ENCODE results near the gene C11orf58.

Gene C11orf58

DNA sequence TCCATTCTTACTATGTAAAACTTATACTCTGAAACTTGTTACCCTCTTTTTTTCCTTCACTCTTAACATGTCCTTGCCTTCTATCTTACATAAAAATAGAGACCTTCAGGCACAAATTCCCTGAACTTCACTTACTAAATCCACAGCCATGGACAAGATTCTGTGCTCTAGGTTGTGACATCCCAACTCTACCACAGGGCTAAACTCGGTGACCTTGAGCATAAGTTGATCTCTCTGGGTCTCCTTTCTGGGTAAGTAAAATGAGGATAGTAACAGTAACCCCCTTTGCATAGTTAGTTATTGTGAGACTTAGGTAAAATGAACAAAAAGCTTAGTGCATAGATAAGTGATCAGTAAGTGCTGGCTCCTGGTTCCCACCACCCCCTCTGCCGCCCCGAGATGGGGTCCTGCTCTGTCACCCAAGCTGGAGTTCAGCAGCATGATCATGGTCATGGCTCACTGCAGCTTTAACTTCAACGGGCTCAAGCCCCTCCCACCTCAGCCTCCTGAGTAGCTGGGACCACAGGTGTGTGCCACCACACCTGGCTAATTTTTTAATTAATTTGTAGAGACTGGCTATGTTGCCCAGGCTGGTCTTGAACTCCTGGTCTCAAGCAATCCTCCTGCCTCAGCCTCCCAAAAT, 20.1 kb downstream of the C11orf58 start:
- no peak overlapping the region for H3K27ac ChIP-seq (ENCODE audit: low read depth, low read length)
- no peaks in the 10 kb centered on the region for H3K9me2 ChIP-seq (replicated peaks; ENCODE audit: control insufficient read depth, low read length)
- no peak overlapping the region for H3K4me3 ChIP-seq (ENCODE audit: low read length)
- no peak overlapping the region for H3K4me2 ChIP-seq (ENCODE audit: low read length)
- no peaks in the 10 kb centered on the region for H3K79me2 ChIP-seq (ENCODE audit: control insufficient read depth, low read length)
- no peaks in the 10 kb centered on the region for H4K20me1 ChIP-seq (ENCODE audit: control insufficient read depth, insufficient read depth, low read depth, low read length)
- no peak for TF ChIP-seq EZH2phosphoT487 (IDR thresholded peaks at IDR 0.05; ENCODE audit: borderline replicate concordance, low read length)
- TF ChIP-seq, protein P1, sequence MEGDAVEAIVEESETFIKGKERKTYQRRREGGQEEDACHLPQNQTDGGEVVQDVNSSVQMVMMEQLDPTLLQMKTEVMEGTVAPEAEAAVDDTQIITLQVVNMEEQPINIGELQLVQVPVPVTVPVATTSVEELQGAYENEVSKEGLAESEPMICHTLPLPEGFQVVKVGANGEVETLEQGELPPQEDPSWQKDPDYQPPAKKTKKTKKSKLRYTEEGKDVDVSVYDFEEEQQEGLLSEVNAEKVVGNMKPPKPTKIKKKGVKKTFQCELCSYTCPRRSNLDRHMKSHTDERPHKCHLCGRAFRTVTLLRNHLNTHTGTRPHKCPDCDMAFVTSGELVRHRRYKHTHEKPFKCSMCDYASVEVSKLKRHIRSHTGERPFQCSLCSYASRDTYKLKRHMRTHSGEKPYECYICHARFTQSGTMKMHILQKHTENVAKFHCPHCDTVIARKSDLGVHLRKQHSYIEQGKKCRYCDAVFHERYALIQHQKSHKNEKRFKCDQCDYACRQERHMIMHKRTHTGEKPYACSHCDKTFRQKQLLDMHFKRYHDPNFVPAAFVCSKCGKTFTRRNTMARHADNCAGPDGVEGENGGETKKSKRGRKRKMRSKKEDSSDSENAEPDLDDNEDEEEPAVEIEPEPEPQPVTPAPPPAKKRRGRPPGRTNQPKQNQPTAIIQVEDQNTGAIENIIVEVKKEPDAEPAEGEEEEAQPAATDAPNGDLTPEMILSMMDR (IDR thresholded peaks at IDR 0.05; ENCODE audit: low read depth, low read length, poor library complexity, severe bottlenecking), result no peak
- peaks cover 12% of the 10 kb centered on the region for H3F3A ChIP-seq (ENCODE audit: control insufficient read depth, insufficient read depth)
- H3K9me3 ChIP-seq (ENCODE audit: control insufficient read depth, insufficient read depth, low read length), result no peaks in the 10 kb centered on the region
- H3K36me3 ChIP-seq (ENCODE audit: control insufficient read depth, low read length), result peaks cover 41% of the 10 kb centered on the region
- H3K4me1 ChIP-seq (ENCODE audit: control insufficient read depth, low read length), result peaks cover 21% of the 10 kb centered on the region
- H3K27me3 ChIP-seq (ENCODE audit: control insufficient read depth, low read length), result no peaks in the 10 kb centered on the region

DNA sequence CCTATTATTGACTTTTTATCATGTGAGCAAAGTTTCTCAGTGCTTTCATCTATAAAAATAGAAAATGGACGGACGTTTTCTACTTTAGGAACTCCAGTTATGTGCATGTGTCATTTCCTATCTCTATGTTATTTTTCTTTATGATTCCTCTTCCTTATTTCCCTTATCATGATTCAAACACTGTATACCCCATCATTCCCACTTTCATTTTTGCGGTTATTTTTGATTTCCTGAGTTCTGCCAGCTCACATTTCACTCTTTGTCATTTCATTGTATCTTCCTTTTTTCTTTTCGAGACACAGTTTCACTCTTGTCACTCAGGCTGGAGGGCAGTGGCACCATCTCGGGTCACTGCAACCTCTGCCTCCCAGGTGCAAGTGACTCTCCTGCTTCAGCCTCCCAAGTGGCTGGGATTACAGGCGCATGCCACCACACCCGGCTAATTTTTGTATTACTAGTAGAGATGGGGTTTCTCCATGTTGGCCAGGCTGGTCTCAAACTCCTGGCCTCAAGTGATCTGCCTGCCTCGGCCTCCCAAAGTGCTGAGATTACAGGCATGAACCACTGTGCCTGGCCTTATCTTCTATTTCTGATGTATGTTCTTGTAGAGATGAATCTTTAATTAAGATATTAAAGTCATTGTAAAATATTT, 21.5 kb downstream of the C11orf58 start:
- Histone ChIP-seq H3K27ac (ENCODE audit: low read depth, low read length) (no peak overlapping the region), H3K27me3 (ENCODE audit: control insufficient read depth, low read length) (no peaks in the 10 kb centered on the region), H3F3A (ENCODE audit: control insufficient read depth, insufficient read depth) (peaks cover 12% of the 10 kb centered on the region), H3K79me2 (ENCODE audit: control insufficient read depth, low read length) (no peaks in the 10 kb centered on the region), H3K36me3 (ENCODE audit: control insufficient read depth, low read length) (peaks cover 29% of the 10 kb centered on the region), H3K4me3 (ENCODE audit: low read length) (no peak overlapping the region), H3K4me1 (ENCODE audit: control insufficient read depth, low read length) (peaks cover 21% of the 10 kb centered on the region), H3K4me2 (ENCODE audit: low read length) (no peak overlapping the region), H4K20me1 (ENCODE audit: control insufficient read depth, insufficient read depth, low read depth, low read length) (no peaks in the 10 kb centered on the region), H3K9me2 (replicated peaks; ENCODE audit: control insufficient read depth, low read length) (no peaks in the 10 kb centered on the region), H3K9me3 (ENCODE audit: control insufficient read depth, insufficient read depth, low read length) (no peaks in the 10 kb centered on the region)
- no peak for TF ChIP-seq EZH2phosphoT487 (IDR thresholded peaks at IDR 0.05; ENCODE audit: borderline replicate concordance, low read length)
- TF ChIP-seq, protein P1 (IDR thresholded peaks at IDR 0.05; ENCODE audit: low read depth, low read length, poor library complexity, severe bottlenecking), result no peak

DNA sequence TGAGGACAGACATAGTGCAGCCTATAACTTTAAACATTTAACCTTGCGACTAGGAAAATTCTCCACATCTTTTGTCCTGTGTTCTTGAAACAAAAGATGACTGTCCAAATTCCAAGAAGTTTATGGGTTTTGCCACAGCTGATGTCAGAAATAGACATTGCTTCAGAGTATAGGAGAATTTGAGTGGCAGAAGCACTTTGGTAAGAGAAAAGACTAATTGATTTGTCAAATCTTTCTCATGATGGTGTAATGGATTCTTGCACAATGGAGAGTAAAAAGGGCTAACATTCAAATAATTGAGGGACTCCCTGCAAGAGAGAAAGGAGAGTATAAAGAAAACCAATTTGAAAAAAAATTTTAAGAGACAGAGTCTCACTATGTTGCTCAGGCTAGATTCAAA, 25.3 kb downstream of the C11orf58 start:
- no peaks in the 10 kb centered on the region for H3K9me3 ChIP-seq (ENCODE audit: control insufficient read depth, insufficient read depth, low read length)
- no peaks in the 10 kb centered on the region; the same call in 1 of the 2 replicates for H3K27me3 ChIP-seq (ENCODE audit: control insufficient read depth, low read length)
- H3F3A ChIP-seq (ENCODE audit: control insufficient read depth, insufficient read depth), result peaks cover 7% of the 10 kb centered on the region
- H3K4me1 ChIP-seq (ENCODE audit: control insufficient read depth, low read length), result peaks cover 11% of the 10 kb centered on the region
- no peak overlapping the region for H3K4me3 ChIP-seq (ENCODE audit: low read length)
- H3K4me2 ChIP-seq (ENCODE audit: low read length), result no peak overlapping the region
- no peaks in the 10 kb centered on the region for H3K9me2 ChIP-seq (replicated peaks; ENCODE audit: control insufficient read depth, low read length)
- no peaks in the 10 kb centered on the region; the same call in 1 of the 2 replicates for H3K36me3 ChIP-seq (ENCODE audit: control insufficient read depth, low read length)
- no peaks in the 10 kb centered on the region for H4K20me1 ChIP-seq (ENCODE audit: control insufficient read depth, insufficient read depth, low read depth, low read length)
- H3K27ac ChIP-seq (ENCODE audit: low read depth, low read length), result no peak overlapping the region
- no peaks in the 10 kb centered on the region for H3K79me2 ChIP-seq (ENCODE audit: control insufficient read depth, low read length)
- TF ChIP-seq, protein P1 (IDR thresholded peaks at IDR 0.05; ENCODE audit: low read depth, low read length, poor library complexity, severe bottlenecking), result no peak
- TF ChIP-seq EZH2phosphoT487 (IDR thresholded peaks at IDR 0.05; ENCODE audit: borderline replicate concordance, low read length), result no peak

All from DOHH2 (cell line).